Mesendoderm (in vitro differentiated cells): Measurements from ENCODE around the gene COMMD4.
"Not testable (repeated sequence)": the region's sequence is repeated elsewhere in the genome, so short reads cannot be mapped to it uniquely, and the experiment has no call there.

Experiments used
- DNase-seq: peaks from one replicate; pipeline ENCODE4 v3.0.0; 2013
- H2AK5ac ChIP-seq: 2 replicates; pipeline ENCODE4 v1.6.1; 2013; ENCODE audit warnings: low read length, inconsistent platforms
- H2BK120ac ChIP-seq: 2 replicates; pipeline ENCODE4 v1.6.1; 2013; ENCODE audit warnings: low read depth, mild to moderate bottlenecking, low read length, moderate library complexity, mixed read lengths
- H2BK15ac ChIP-seq: replicated peaks from 2 replicates; pipeline ENCODE4 v1.6.1; 2013; ENCODE audit warnings: low read depth, mild to moderate bottlenecking, moderate library complexity
- H2BK5ac ChIP-seq: 2 replicates; pipeline ENCODE4 v1.6.1; 2013; ENCODE audit warnings: low read length, inconsistent platforms
- H3K18ac ChIP-seq: 2 replicates; pipeline ENCODE4 v1.6.1; 2013; ENCODE audit warnings: mild to moderate bottlenecking, low read length, mixed read lengths
- H3K23ac ChIP-seq: one replicate; pipeline ENCODE4 v1.6.1; 2013; ENCODE audit warnings: low read length
- H3K27ac ChIP-seq: 2 replicates; pipeline ENCODE4 v1.5.1; 2013; ENCODE audit warnings: low read depth, mild to moderate bottlenecking, inconsistent platforms, low read length, moderate library complexity
- H3K27me3 ChIP-seq: 2 replicates; pipeline ENCODE4 v1.6.1; 2013; ENCODE audit warnings: low read length, control low read depth, mild to moderate bottlenecking, inconsistent platforms; ENCODE audit not compliant: insufficient read depth, poor library complexity
- H3K36me3 ChIP-seq: 2 replicates; pipeline ENCODE4 v1.6.1; 2013; ENCODE audit warnings: low read length, inconsistent platforms; ENCODE audit not compliant: control insufficient read depth, insufficient read depth
- H3K4ac ChIP-seq: one replicate; pipeline ENCODE4 v1.6.1; 2013; ENCODE audit warnings: low read depth, mild to moderate bottlenecking, low read length, moderate library complexity
- H3K4me1 ChIP-seq: 2 replicates; pipeline ENCODE4 v1.6.1; 2013; ENCODE audit warnings: low read depth, low read length, inconsistent platforms; ENCODE audit not compliant: control insufficient read depth
- H3K4me2 ChIP-seq: 2 replicates; pipeline ENCODE4 v1.6.1; 2013; ENCODE audit warnings: low read length
- H3K4me3 ChIP-seq: 2 replicates; pipeline ENCODE4 v1.5.1; 2013; ENCODE audit warnings: mild to moderate bottlenecking, low read length
- H3K56ac ChIP-seq: one replicate; pipeline ENCODE4 v1.6.1; 2013; ENCODE audit warnings: low read length
- H3K79me1 ChIP-seq: 2 replicates; pipeline ENCODE4 v1.6.1; 2013; ENCODE audit warnings: low read length, inconsistent platforms
- H3K79me2 ChIP-seq: 2 replicates; pipeline ENCODE4 v1.6.1; 2013; ENCODE audit warnings: mild to moderate bottlenecking, low read length; ENCODE audit not compliant: control insufficient read depth, insufficient read depth
- H3K9ac ChIP-seq: 2 replicates; pipeline ENCODE4 v1.6.1; 2013; ENCODE audit warnings: low read length, inconsistent platforms
- H4K5ac ChIP-seq: one replicate; pipeline ENCODE4 v1.6.1; 2013; ENCODE audit warnings: low read length
- H4K8ac ChIP-seq: one replicate; pipeline ENCODE4 v1.6.1; 2013; ENCODE audit warnings: low read depth, mild to moderate bottlenecking, control low read depth, low read length, moderate library complexity
- WGBS: extraction: QIAGEN DNeasy Blood & Tissue Kit; methylation state at CpG from one replicate; pipeline ENCODE4 v1.1.7; 2013; ENCODE audit warnings: low lambda C conversion rate, missing lambda C conversion rate; ENCODE audit not compliant: insufficient coverage; ENCODE audit errors: extremely low coverage; 5-methylcytosine and 5-hydroxymethylcytosine counted together

The COMMD4 gene

DNA sequence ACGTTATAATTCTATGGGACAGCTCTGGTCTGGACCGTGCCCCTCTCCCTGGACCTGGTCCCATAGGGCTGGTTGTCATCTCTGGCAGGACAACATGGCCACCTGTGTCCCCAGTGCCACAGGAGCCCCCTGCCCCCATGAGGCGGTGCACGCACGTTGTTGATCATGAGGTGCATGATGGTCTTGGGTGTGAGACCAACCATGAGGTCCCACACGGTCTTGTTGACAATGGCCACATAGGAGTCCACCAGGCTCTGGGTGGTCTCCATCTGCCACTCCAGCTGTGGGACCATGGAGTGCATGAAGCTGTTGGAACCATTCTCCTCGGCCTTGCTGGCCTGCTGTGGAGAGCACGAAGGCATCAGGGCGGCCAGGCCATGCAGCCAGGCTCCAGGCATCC is 33.5 kb upstream of the COMMD4 start:
- no peak overlapping the region for H3K18ac ChIP-seq
- H3K36me3 ChIP-seq = no peaks in the 10 kb centered on the region
- no peak overlapping the region for H2BK5ac ChIP-seq
- no peak overlapping the region for H2BK15ac ChIP-seq
- H3K9ac ChIP-seq = no peak overlapping the region
- H4K8ac ChIP-seq = no peak overlapping the region
- H3K4me1 ChIP-seq = no peaks in the 10 kb centered on the region
- H3K4me2 ChIP-seq = no peak overlapping the region
- WGBS = no CpG with 5 or more reads among the region's 9 CpGs
- H2BK120ac ChIP-seq = no peak overlapping the region
- no peaks in the 10 kb centered on the region for H3K79me2 ChIP-seq
- no peak overlapping the region for H3K56ac ChIP-seq
- H3K4ac ChIP-seq = no peak overlapping the region
- H3K23ac ChIP-seq = no peak overlapping the region
- no peak overlapping the region for H4K5ac ChIP-seq
- DNase-seq = no peak
- no peaks in the 10 kb centered on the region for H3K79me1 ChIP-seq
- no peaks in the 10 kb centered on the region for H3K27me3 ChIP-seq
- no peak overlapping the region for H3K4me3 ChIP-seq
- no peak overlapping the region for H3K27ac ChIP-seq
- no peak overlapping the region for H2AK5ac ChIP-seq

DNA sequence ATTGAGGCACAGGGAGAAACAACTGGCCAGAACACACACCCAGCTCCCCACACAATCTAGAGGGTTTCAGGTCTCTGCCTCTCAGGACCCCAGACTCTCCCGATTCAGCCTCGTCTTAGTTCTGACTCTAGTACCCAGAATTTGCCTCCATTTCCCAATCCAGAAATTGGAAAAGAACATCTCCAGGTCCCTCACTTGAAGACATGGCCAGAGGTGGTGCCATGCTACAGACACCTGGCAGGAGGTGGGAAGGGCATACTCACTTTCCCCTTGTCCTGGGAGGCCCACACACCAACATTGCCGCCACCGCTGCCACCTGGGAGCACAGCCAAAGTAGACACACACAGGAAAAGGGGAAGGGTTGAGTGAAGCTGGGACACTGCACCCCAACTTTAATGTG is 33.1 kb upstream of the COMMD4 start:
- DNase-seq, H4K5ac ChIP-seq, H3K36me3 ChIP-seq, H2BK15ac ChIP-seq, H3K4ac ChIP-seq, H3K27ac ChIP-seq, H2BK120ac ChIP-seq, H3K4me1 ChIP-seq, H3K4me2 ChIP-seq, H2BK5ac ChIP-seq, H4K8ac ChIP-seq, H2AK5ac ChIP-seq, H3K9ac ChIP-seq, H3K56ac ChIP-seq, H3K79me2 ChIP-seq, H3K18ac ChIP-seq, H3K23ac ChIP-seq, H3K4me3 ChIP-seq, H3K79me1 ChIP-seq, H3K27me3 ChIP-seq: not testable (repeated sequence)
- no CpG with 5 or more reads among the region's 4 CpGs for WGBS

DNA sequence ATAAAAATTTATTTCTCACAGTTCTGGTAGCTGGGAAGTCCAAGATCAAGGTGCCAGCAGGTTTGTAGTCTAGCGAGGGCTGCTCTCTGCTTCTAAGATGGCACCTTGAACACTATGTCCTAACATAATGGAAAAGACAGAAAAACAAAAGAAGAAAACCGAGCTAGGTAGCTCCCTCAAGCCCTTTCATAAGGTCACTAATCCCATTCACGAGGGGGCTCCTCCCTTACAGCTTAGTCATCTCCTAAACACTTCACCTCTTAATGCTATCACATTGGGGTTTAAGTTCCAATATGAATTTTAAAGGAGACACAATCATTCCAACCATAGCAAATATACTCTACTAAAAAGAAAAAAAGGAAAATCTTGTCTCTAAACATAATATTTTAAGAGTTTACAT is 29.7 kb upstream of the COMMD4 start:
- Histone ChIP-seq H3K4me3 (no peak overlapping the region), H2BK15ac (no peak overlapping the region), H3K4ac (no peak overlapping the region), H3K56ac (no peak overlapping the region), H3K4me2 (no peak overlapping the region), H2BK5ac (no peak overlapping the region), H3K9ac (no peak overlapping the region), H3K27me3 (no peaks in the 10 kb centered on the region), H3K4me1 (no peaks in the 10 kb centered on the region), H2AK5ac (no peak overlapping the region), H2BK120ac (no peak overlapping the region), H3K23ac (no peak overlapping the region), H4K5ac (no peak overlapping the region), H3K18ac (no peak overlapping the region), H3K27ac (no peak overlapping the region), H3K79me1 (no peaks in the 10 kb centered on the region), H4K8ac (no peak overlapping the region), H3K36me3 (no peaks in the 10 kb centered on the region), H3K79me2 (no peaks in the 10 kb centered on the region)
- no peak for DNase-seq
- WGBS = no CpG with 5 or more reads among the region's 3 CpGs

DNA sequence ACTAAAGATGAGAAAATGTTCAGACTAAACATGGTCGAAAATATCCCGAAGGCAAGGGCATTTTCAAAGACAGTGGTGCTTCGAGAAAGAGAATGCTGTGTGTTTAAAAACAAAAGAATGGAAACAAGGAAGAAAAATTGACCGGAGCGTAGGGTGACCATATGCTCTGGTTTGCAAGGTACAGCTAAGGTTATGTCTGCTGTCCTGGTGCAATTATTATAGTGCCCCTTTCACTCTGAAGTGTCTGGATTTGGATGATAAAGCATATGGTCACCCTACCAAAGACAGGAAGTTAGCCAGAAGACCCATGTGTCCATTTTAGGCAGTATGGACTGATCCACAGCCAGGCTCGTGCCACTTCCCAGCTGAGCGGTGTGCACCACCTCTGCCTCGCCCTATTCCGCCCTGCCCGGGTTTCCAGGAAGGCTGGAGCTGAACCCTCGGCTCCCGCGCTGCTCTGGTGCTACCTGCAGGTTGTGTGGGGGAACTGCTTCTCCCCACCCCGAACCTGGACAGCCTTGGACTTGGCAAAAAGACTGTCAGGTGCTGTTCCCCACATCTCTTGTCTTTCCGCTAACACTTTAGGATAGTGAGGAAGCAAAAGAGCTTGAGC is 28.0 kb upstream of the COMMD4 start:
- Histone ChIP-seq H2BK15ac (no peak overlapping the region), H3K4ac (no peak overlapping the region), H3K23ac (no peak overlapping the region), H3K9ac (no peak overlapping the region), H3K79me1 (no peaks in the 10 kb centered on the region), H3K36me3 (no peaks in the 10 kb centered on the region), H4K8ac (no peak overlapping the region), H3K79me2 (no peaks in the 10 kb centered on the region), H3K18ac (no peak overlapping the region), H2AK5ac (no peak overlapping the region), H3K27me3 (no peaks in the 10 kb centered on the region), H3K27ac (no peak overlapping the region), H2BK120ac (no peak overlapping the region), H3K56ac (no peak overlapping the region), H3K4me2 (no peak overlapping the region), H3K4me3 (no peak overlapping the region), H3K4me1 (no peaks in the 10 kb centered on the region), H4K5ac (no peak overlapping the region), H2BK5ac (no peak overlapping the region)
- no CpG with 5 or more reads among the region's 15 CpGs for WGBS
- peak; percentile 81 for DNase-seq

DNA sequence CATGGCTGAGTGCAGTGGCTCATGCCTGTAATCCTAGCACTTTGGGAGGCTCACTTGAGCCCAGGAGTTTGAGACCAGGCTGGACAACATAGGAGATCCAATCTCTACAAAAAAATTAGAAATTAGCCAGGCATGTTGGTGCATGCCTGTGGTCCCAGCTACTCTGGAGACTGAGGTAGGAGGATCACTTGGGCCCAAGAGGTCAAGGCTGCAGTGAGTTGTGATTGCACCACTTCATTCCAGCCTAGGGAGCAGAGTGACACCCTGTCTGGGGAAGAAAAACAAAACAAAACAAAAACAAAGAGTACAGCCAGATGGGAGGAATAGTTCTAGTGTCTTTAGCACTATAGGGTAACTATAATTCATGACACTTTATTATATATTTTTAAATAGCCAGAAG is 26.2 kb upstream of the COMMD4 start:
- Histone ChIP-seq H2AK5ac (no peak overlapping the region), H2BK5ac (no peak overlapping the region), H3K36me3 (no peaks in the 10 kb centered on the region), H3K9ac (no peak overlapping the region), H3K18ac (no peak overlapping the region), H4K5ac (no peak overlapping the region), H3K56ac (no peak overlapping the region), H3K27ac (no peak overlapping the region), H3K27me3 (no peaks in the 10 kb centered on the region), H3K79me1 (no peaks in the 10 kb centered on the region), H3K79me2 (no peaks in the 10 kb centered on the region), H4K8ac (no peak overlapping the region), H3K23ac (no peak overlapping the region), H3K4me3 (no peak overlapping the region), H3K4me2 (no peak overlapping the region), H3K4me1 (no peaks in the 10 kb centered on the region), H2BK15ac (no peak overlapping the region), H2BK120ac (no peak overlapping the region), H3K4ac (no peak overlapping the region)
- no peak for DNase-seq

DNA sequence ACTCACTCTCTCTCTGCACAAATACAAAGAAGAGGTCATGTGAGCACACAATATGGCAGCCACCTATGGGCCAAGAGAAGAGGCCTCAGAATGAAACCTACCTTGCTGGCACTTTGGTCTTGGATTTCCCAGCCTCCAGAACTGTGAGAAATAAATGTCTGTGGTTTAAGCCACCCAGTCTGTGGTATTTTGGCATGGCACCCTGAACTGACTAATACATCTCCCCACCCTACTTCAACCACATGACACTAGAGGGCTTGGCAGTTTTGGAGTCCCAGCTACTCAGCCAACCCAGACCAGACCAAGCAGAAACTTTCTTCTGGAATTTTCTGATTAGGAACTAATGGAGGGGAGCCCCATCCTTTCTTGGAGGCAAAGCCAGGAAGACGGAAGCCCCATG is 23.3 kb upstream of the COMMD4 start:
- not testable (repeated sequence) for H4K8ac ChIP-seq, H3K79me2 ChIP-seq, H3K36me3 ChIP-seq, DNase-seq, H3K23ac ChIP-seq, H2AK5ac ChIP-seq, H2BK120ac ChIP-seq, H2BK5ac ChIP-seq, H3K79me1 ChIP-seq, H3K4ac ChIP-seq, H3K27me3 ChIP-seq, H3K27ac ChIP-seq, H3K4me1 ChIP-seq, H4K5ac ChIP-seq, H3K9ac ChIP-seq, H3K4me2 ChIP-seq, H3K56ac ChIP-seq, H3K18ac ChIP-seq, H2BK15ac ChIP-seq, H3K4me3 ChIP-seq
- WGBS = no CpG with 5 or more reads among the region's 1 CpG
